GM18502 (cell line): ENCODE results near the gene PPFIA4.

Experiments used
- ATAC-seq: cut with Tn5 transposase; IDR thresholded peaks from one replicate; pipeline ENCODE4 v1.9.1; 2021; ENCODE audit warnings: mild to moderate bottlenecking; ENCODE audit not compliant: unreplicated experiment, poor library complexity

The PPFIA4 gene

DNA sequence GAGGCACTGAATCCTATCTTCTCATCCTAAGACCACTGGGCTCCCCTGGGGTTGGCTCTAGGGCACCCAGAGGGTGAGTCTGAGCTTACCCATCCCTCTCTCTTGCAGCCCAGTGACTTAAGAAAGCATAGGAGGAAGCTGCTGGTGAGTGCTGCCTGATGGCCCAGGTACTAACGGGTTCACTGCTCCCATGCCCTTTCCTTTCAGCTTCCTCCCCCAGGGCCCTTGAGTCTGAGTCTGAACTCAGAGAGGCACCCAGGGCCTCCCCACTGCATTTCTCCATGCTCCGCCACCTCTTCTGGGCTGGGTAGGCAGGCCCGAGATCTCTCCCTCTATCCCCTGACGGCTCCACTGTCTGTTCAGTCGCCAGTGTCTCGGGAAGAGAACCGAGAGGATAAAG, 29.7 kb downstream of the PPFIA4 start:
- no peak for ATAC-seq

DNA sequence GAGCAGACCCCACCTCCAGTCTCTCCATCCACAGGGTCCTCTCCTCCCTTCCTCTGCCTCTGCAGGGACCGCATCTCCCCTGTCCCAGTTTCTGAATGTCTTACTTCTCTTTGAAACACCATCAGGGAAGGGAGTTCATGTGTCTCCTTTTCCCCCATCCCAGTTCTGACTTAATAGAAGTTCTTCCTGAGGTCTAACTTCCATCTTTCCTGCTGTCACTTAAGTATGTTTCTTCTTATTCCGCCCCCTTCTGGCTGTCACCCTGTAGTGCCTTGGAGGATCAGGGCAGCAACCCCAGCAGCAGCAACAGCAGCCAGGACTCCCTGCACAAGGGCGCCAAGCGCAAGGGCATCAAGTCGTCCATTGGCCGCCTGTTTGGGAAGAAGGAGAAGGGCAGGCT, 30.2 kb downstream of the PPFIA4 start:
- no peak for ATAC-seq

DNA sequence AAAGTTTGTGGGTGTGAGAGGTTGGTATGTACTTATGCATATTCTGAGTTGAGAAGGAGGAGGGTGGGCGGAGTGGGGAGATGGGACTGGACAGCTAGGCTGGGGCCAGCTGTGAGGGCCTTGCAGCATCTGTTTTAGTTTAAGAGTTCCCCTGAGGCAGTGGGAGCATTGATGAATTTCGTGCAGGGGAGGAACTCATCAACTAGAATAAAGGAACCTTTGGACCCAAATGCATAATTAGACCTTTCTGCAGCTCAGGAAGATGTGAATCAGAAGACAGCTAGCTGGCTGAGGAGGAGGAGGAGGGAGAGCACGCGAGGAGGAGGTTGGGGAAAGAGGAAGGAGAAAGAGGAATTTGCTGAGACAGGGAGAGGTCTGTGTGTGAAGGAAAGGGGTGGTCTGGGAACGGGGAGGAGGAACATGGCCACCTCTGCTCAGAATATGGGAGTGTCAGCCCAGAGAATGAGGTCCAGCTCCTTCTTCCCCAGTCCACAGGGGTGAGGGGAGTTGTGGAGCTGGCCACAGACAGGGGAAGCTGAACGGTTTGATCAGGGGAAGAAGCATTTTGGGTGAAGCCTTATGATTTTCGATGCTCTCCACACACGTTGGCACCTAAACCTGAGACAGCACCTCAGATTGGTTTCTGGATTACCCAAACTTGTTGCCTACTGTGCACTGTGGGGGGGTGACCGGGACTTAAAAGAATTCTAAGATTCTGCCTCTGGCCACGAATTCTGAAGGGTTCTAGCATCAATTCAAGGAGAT, 31.8 kb downstream of the PPFIA4 start:
- no peak for ATAC-seq

DNA sequence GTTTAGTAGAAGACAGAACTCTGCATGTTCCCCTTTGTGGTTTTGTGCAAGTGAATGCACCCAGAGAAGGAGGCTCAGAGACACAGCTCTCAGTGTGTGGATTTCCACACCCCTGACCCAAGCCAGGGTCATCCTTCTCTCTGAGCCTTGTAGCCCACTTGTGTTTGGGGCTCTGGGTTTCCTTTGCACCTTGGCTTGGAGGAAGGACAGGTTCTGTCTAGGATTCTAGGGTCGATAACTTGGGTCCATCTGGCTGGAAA, 32.3 kb downstream of the PPFIA4 start:
- ATAC-seq, result no peak

DNA sequence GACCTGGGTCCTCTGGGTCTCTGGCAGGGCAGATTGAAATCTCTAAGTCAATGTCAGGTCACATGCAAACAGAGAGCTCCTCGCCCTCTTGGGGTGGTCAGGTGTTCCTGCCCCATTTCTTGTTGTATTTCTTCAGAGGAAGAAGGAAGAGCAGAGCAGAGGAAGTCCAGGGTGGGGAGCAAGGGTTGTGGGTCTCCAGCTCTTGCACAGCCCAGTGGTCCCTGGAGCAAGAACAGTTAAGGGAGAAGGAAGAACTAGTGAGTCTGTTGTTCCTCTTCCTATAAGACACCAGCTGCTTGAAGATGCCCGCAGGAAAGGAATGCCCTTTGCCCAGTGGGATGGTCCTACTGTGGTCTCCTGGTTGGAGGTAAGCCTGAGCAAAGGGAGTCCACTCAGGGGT, 33.2 kb downstream of the PPFIA4 start:
- no peak for ATAC-seq

DNA sequence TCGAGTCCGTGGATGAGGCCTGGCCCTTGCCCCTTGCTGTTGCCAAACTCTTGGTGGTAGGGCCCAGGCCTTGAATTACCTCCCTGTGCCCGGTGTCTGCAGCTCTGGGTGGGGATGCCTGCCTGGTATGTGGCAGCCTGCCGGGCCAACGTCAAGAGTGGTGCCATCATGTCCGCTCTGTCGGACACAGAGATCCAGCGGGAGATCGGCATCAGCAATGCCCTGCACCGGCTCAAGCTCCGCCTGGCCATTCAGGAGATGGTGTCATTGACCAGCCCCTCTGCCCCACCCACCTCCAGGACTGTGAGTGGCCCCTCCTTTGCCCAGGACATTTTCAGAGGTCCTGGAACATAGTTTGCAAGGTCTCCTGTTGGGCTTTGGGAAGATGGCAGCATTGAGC, 33.8 kb downstream of the PPFIA4 start:
- ATAC-seq, result no peak

DNA sequence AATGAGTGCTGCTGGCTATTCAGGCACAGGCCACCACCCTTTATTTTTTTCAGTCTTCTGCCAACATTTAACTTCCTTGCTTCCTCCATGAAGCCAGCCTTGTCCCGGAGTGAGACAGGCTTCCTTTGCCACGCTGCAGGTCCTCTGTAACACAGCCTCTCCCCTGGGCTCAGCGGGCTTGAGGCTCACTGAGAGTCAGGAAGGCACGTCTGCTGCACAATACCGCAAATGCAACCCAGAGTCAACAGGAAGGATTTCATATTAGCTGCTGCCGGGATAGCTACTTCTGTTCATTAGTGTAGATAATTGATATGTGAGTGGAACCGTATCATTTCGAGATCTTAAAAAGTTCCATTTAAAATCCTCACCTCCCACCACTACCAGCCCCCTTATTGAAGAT, 37.0 kb downstream of the PPFIA4 start:
- ATAC-seq, result no peak

DNA sequence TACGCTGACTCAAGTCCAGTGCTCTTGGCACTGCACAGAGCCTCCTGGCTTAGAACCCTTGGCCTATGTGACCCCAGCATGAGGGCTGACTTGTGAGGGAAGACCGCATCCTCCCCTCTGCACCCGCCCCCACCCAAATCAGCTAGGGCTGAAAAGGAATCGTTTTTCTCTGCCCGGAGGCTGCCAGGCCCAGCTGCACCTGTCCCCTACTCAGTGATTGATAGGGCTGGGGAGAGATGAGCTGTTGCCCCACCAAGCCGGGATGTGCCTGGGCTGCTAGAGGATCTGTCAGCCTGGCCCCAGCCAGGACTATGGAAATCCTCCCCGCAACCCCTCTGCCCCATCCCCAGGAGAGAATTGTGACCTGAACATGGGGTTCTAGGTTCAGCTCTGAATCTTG, 38.9 kb downstream of the PPFIA4 start:
- ATAC-seq, result no peak

DNA sequence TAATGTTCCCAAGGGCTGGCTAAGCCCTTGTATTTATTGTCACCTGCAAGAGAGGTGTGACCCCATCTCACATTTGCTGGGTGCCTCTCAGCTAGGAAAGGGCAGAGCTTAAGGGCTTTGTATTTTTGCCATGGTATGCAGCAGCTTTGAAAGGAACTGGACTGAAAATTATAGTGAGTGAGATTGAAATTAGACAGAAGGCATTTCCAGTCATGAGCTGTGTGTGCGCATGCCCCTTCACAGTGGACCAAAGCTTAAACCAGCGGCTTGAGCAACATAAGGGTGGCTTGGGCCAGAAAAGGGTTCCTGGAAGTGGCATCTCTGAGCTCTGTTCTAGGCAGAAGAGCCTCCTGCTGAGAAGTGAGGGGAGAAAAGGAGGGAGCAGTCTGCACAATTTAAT, 39.7 kb downstream of the PPFIA4 start:
- no peak for ATAC-seq

DNA sequence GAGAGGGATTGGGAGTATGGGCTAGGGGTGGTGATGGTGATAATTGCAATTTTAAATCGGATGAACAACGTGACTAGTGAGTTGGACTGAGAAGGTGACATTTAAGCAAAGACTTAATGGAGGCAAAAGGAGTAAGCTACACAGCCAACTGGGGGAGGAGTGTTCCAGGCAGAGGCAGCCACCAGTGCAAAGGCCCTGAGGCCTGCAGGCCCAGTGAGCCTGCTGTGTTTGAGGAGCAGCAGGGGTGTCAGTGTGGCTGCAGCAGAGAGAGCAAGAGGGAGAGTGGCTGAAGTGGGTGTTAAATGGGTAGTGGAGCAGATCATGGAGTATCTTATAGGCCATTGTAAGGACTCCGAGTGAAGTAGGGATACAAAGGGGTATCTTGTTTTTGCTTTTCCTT, 40.7 kb downstream of the PPFIA4 start:
- ATAC-seq, result no peak

DNA sequence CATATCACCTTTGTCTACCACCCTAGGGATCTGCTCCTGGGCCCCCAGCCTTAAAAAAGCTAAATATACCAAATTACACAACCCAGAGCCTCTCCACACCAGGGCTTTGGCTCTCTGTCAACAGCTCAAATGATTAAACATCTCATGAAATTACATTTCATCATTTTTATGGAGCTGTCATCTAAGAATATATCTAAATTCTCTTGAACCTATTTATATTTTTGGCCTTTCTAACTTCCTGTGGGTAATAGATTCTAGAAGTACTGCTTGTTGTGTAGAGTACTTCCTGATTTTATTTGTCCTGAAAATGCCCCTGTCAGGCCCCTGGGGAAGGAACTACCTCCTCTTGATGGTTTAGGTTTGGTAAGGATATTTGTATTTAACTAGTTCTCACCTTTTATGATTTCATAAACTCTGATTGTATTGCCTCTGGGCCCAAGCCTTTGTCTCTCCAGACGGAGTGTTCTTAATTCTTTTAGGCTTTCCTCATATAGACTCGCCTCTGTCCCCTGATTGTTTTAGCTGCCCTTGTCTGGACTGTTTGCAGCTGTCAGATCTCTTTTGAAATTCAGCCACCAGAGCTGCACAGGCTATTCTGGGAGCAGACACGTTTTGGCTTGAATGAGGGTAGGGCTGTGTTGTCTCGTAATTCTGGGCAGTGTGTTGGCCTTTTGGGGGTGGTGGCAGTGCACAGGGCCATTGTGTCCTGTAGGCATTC, 42.9 kb downstream of the PPFIA4 start:
- no peak for ATAC-seq

DNA sequence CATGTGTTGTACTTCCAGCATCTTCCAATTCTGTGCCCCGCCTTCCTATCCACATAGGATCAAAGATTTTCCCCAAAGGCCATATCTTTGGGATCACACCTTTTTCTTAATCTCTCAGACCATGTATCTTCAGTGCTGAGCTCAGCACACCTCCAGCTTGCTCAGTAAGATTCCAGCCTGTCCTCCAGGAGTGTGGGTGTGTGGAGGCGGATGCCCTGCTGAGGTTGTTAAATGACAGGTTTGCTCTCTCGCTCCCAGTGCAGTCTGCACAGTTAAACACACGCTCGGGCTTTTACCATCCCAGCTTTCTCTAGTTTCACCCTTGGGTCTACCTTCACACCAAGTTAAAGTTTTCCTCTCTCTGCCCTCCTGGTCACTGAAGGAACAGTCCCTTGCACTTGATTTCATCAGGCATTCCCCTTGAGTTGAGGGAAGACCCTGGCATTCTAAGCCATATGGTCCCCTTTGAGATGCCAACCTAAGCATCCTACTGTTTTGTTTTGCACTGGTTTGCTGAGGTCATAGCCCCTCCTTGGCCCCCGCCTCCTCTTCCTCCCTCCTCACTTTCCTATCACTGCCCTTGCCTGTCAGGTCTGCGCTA, 45.8 kb downstream of the PPFIA4 start:
- ATAC-seq, result no peak

DNA sequence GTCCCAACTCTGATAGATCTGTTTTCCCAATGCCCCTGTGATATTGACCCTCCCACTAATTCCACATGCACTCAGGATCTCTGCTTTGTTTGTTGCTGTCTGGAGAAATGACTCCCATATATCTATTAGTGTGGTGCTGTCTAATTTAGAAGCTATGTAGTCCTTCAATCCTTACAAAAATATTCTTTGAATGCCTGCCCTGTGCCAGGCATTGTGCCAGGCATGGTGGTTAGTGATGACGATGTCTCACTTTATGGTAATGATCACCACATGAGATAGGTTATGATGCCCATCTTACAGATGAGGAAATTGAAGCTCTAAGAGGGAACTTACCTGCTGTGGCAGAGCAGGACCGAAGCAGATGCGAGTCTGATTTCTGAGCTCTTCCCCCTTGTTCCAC, 46.6 kb downstream of the PPFIA4 start:
- ATAC-seq, result no peak

DNA sequence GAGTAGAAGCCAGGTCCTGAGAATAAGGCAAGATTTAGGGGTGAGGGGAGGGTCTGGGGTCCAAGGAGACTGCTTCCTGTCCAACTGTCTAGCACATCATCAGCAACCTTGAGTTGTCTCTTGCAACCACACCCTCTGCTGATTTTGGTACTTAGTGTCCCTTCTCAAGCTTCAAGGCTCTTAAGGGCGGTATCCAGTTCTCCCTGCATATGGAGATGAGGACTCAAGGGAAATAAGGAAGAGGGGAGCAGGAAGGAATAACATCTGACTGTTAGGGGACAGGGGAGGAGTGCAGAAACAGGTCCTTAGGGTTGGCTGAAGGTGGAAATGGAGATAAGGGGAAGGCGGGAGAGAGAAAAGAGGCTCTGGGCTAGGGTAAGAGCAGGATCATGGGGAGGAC, 47.2 kb downstream of the PPFIA4 start:
- ATAC-seq, result no peak

DNA sequence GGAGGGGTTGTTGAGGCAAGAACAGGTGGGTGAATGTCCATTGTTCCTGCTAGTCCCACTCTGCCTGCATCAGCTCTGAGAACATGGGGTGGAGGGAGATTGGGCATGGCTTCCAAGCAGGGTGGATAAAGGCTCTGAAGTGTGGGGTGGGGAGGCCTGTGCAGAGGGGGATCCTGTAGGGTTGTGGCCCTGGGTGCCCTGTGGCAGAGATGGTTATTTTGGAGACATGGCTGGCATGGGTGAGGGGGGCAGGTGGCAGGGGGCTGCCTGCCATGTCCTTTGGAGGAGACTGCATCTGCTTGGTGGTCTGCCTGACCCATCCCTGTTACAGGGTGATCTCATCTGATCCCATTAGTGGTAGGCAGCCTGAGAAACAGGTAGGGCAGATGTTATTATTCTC, 48.3 kb downstream of the PPFIA4 start:
- no peak for ATAC-seq

DNA sequence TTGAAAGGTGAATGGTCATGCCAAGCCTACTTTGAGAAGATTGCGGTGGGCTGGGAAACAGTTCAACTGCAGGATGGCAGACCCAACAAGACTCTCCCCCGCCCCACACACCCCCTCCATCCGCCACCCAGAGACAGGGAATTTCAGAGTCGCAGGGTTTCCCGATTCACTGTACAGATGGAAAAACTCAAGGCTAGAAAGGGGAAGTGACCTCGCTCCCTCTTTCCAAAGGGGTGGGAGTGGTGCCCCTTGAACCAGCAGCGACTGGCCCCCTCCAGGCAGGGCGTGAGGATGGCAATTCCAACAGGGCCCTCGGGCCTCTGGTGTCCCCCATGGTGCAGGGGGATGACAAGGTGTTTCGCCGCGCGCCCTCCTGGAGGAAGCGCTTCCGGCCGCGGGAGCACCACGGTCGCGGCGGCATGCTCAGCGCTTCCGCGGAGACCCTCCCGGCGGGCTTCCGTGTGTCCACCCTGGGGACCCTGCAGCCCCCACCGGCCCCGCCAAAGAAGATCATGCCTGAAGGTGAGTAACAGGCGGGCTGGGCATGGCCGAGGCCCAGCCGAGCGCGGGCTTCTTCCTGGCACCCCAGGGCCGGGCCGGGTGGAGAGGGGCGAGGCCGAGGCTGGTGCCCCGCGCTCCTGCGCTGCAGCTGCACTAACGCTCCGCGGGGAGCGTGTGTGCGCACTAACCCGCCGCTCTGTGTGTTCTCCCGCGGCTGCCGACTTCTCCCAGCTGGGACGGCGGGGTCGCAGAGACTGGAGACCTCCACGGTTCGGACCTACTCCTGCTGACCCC, 49.1 kb downstream of the PPFIA4 start:
- no peak for ATAC-seq

DNA sequence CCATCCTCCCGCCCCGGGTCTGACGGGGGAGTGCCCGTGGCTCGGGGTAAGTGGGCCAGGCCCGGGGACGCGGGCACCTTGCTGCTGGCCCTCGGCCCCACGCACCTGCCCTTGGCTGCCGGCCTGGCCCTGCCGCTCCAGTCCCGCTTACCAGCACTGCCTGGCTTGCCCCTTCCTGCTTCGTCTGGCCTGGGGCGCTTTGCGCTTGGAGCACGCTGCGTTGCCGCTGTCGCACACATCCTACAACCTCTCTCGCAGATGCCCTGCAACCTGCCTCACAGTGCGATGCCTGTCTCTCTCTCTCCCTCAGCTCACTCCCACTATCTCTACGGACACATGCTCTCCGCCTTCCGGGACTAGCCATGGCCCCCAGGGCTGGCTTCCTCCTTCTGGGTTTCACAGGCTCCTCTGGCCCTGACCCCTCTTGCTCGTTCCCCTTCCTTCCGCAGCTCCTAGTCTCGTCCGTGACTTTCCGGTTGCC, 49.8 kb downstream of the PPFIA4 start:
- no peak for ATAC-seq

DNA sequence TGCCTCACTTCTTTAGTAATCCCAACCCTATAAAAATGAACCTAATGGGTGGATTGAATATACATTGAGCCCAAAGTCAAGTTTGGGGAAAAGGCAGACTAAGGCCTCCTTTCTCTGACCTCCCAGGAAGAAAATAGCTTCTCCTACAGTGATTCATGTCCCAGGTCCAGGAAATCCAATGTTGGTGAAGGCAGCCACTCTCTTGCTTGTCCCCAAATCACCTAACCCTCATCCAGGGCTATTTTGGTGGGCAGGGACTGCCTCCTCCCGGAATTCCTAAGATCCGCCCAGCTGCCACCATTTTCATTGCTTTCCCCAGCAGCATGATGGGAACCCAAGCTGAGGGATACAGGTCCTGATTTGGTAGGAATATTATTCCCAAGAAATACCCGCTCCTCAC, 51.1 kb downstream of the PPFIA4 start:
- no peak for ATAC-seq

DNA sequence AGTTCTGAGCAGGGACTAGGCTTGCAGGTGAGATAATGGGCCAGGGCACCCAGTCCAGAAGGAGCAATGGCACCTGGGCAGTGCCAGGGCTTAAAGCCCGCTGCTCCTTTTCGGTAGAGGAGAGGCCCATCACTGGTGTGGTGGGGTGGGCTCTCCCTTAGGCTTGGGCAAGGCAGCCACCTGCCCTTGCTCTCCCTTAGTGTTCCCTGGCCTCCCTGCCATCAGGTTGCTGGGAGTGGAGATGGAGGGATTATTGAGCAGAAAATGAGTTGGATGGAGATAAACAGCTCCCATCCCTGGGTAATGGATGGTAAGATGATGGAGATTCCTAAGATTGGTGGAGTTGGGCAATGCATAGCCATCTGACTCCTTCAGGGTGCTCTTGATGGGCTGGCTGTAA, 51.7 kb downstream of the PPFIA4 start:
- no peak for ATAC-seq

DNA sequence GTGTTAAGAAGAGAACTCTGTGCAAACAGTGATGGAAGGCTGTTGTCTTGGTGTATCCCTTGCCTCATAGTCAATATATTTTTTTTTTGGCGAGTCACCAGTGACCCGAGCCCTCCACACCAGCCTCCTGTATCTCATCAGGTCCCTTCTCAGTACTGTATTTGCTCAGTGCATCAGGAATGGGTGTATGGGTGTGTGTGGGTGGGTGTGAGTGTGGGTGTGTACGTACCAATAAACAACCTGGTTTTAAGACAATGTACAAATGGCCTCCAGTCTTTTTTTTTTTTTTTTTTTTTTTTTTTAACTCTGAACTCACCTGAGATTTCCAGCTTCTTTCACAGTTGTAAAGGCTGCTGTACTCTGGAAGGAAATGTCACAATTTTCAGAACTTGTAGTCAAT, 52.2 kb downstream of the PPFIA4 start:
- ATAC-seq, result no peak

DNA sequence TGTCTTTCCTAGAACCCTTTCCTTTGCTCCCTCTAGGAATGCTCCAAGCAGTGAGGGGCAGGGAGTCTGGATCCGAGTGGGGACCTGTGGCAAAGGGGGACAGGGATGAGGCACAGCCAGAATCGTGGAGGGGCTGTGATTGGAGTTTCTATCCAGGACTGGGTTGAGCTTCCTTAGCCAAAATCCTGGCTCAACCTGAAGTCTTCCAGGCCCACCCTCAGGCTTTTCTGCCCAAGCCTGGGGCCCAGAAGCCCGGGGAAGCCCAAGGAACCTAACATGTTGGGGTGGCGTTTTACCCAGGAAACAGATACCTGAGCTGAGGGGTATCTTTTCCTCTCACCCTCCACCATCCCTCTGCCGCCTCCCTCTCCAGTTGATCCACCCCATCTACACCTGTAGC, 54.2 kb downstream of the PPFIA4 start:
- no peak for ATAC-seq
